Astrocyte of the spinal cord (primary cell): Measurements from ENCODE around the gene DND1.

Experiments used
- DNase-seq: peaks from one replicate; pipeline ENCODE4 v3.0.0; 2011; ENCODE audit warnings: low read depth, low spot score
- H3K4me3 ChIP-seq: 2 replicates; pipeline ENCODE4 v1.5.1; 2011; ENCODE audit warnings: low read depth, mild to moderate bottlenecking, low read length, moderate library complexity
- CTCF ChIP-seq: IDR thresholded peaks from 2 replicates; pipeline ENCODE4 v1.5.1; 2012; ENCODE audit warnings: low read depth, mild to moderate bottlenecking, low read length, inconsistent platforms
- in situ Hi-C: cut with HindIII; loops from 2 replicates; pipeline ENCODE4 v1.10.0; 2017; ENCODE audit warnings: low sequenced_read_pairs

DND1 gene

GRCh38 chr5:140690376-140690932 is 17.1 kb upstream of the DND1 start:
- in situ Hi-C loops: no loop called here
- TF ChIP-seq CTCF: no peak
- DNase-seq: no peak
- peak overlapping the region; percentile 84 for H3K4me3 ChIP-seq

GRCh38 chr5:140678993-140679392 is 5.6 kb upstream of the DND1 start:
- no peak overlapping the region for H3K4me3 ChIP-seq
- in situ Hi-C loops: no loop called here
- no peak for DNase-seq
- no peak for TF ChIP-seq CTCF

- TF ChIP-seq CTCF: no peak
- H3K4me3 ChIP-seq: no peak overlapping the region
- no peak for DNase-seq
- in situ Hi-C loops: no loop called here
Observed at GRCh38 chr5:140677947-140678346, 4.6 kb upstream of the DND1 start.

GRCh38 chr5:140674629-140675028 is 1.3 kb upstream of the DND1 start:
- no peak for TF ChIP-seq CTCF
- in situ Hi-C loops: no loop called here
- H3K4me3 ChIP-seq: no peak overlapping the region
- no peak for DNase-seq

- no peak overlapping the region for H3K4me3 ChIP-seq
- in situ Hi-C loops: no loop called here
- no peak for DNase-seq
- no peak for TF ChIP-seq CTCF
Observed at GRCh38 chr5:140674211-140674610, 835 bp upstream of the DND1 start.

GRCh38 chr5:140672455-140673186 is 755 bp downstream of the DND1 start:
- in situ Hi-C loops: no loop called here
- DNase-seq: no peak

More at GRCh38 chr5:140672455-140673186, 755 bp downstream of the DND1 start:
- no peak for TF ChIP-seq CTCF
- no peak overlapping the region for H3K4me3 ChIP-seq
